ENCODE data around the gene TNK2.
"Not testable (repeated sequence)": the region's sequence is repeated elsewhere in the genome, so short reads cannot be mapped to it uniquely, and the experiment has no call there.

The TNK2 gene

GRCh38 chr3:195867631-195868335 is 40.6 kb downstream of the TNK2 start:
- no peak for DNase-seq

- no peak for DNase-seq
These were observed 41.5 kb downstream of the TNK2 start for GRCh38 chr3:195866686-195867511.

- DNase-seq: no peak
These were observed 42.6 kb downstream of the TNK2 start for GRCh38 chr3:195865752-195866151.

GRCh38 chr3:195863121-195864061 is 45.0 kb downstream of the TNK2 start:
- DNase-seq: peak; percentile 83 to 90 (median 85)

- not testable (repeated sequence) for DNase-seq
These were observed 46.0 kb downstream of the TNK2 start for GRCh38 chr3:195862318-195862717.

- no peak for DNase-seq
These were observed 47.9 kb downstream of the TNK2 start for GRCh38 chr3:195860456-195860855.

- DNase-seq: no peak
These were observed 48.4 kb downstream of the TNK2 start for GRCh38 chr3:195859846-195860411.

GRCh38 chr3:195859061-195859845 is 49.1 kb downstream of the TNK2 start:
- DNase-seq: peak; percentile 74 to 85 (median 81)

GRCh38 chr3:195856410-195857084 is 51.8 kb downstream of the TNK2 start:
- no peak for DNase-seq

GRCh38 chr3:195855471-195856409 is 52.6 kb downstream of the TNK2 start:
- DNase-seq: no peak

GRCh38 chr3:195854628-195855294 is 53.6 kb downstream of the TNK2 start:
- DNase-seq: no peak

- DNase-seq: no peak
These were observed 54.4 kb downstream of the TNK2 start for GRCh38 chr3:195853996-195854395.

GRCh38 chr3:195853036-195853435 is 55.3 kb downstream of the TNK2 start:
- DNase-seq: no peak

- peak; percentile 93 to 97 (median 95) for DNase-seq
These were observed 57.4 kb downstream of the TNK2 start for GRCh38 chr3:195850857-195851543.

GRCh38 chr3:195849322-195850074 is 58.9 kb downstream of the TNK2 start:
- DNase-seq: peak in 1 of 3 donors; percentile 77

- no peak for DNase-seq
These were observed 61.0 kb downstream of the TNK2 start for GRCh38 chr3:195847055-195847950.

- no peak for DNase-seq
These were observed 62.9 kb downstream of the TNK2 start for GRCh38 chr3:195845483-195845882.

Measured in suppressor macrophage treated with lipopolysaccharide for 1 hour (primary cell).